GM19238 (cell line): ENCODE results near the gene SGCD.
"Not testable (repeated sequence)": the region's sequence is repeated elsewhere in the genome, so short reads cannot be mapped to it uniquely, and the experiment has no call there.

Experiments
- DNase-seq: peaks from one replicate; pipeline ENCODE4 v3.0.0; 2011; ENCODE audit warnings: low spot score; ENCODE audit not compliant: insufficient read length

SGCD gene

DNA sequence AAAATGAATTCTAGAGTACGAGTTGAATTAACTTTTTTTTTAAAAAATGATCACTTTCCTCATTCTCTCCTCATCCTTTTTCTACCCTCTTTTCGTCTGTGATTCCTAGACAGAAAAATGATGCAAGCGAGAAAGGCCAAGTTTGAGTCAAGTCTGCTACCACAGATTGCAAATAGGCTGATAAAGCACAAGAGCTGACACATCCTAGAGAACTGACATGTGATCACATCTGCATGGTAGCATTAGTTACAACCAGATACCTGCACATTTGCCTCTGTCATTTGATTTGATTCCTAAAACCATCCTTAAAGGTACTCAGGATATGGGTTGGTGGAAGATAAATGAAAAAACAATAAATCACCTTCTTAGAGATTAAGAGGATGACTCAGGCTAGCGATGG is 297.7 kb downstream of the SGCD start:
- no peak for DNase-seq

DNA sequence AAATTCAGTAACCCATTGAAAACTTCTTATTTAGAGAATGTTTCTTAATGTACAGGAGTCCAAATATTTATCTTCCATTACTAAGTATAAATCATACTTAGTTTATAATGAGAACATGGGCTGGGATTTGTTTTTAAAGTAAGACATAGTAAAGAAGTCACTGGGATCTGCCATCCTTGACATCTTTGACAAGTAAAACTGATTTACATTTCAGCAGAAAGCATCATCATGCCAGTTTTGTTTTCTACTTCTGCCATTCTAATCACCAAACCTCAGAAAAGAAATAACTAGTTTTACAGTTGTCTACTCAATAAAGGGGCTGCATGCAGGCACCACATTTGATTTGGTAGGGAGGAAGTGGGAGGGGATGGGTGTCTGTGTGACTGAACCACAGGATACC is 301.5 kb downstream of the SGCD start:
- no peak for DNase-seq

DNA sequence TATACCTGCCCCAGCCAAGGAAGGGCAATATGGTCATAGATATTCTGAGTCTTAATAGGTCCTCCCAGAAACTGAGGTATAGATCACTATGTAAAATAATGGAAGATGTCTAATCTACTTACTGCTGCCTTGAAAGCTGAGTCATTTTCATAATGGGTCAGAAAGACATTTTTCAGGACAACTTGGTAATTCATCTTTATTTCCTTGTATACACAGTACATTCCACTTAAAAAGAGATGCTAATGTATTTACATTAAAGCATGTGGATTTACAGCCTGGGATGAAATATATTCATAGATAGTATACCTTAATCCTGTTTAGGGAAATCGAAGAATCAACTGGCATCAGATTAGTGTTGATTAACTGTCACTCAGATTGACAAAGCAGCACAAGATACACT is 304.0 kb downstream of the SGCD start:
- no peak for DNase-seq

DNA sequence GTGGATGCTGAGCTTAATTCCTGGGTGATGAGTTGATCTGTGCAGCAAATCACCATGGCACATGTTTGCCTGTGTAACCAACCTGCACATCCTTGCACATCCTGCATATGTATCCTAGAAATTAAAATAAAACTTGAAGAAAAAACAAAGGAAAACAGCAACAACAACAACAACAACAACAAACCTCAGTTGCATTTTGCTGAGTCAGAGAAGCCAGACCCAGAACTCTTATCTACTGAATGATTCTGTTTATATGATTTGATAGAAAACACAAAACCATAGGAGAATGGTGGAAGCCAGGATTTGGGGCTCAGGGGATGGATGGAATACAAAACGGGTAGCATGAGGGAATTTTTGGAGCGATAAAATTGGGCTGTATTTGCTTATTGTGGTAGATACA is 307.3 kb downstream of the SGCD start:
- DNase-seq = no peak

DNA sequence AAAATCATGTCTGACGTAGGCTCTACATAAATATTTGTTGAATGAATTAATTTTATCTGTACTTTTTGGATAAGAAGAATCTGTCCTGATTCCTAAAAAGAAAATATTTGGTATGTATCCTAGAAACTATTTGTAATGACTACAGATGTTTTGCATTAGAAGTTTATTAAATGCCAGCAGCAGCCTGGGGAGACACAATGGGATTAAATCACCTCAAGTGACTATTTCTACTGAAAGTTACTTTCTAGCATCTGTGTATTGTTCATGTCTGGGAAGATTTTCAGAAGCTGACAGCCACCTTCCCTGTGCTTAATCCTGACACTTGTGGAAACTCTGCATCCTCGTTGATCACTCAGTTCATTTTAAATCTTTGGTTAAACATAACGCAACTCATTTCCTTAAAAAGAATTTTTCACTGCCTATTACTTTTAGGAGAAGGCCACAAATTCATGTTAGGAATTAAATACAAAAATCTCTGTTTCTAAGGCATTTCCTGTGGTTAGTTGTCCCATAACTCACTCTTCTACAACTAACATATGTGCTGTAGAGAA is 313.8 kb downstream of the SGCD start:
- DNase-seq = no peak

DNA sequence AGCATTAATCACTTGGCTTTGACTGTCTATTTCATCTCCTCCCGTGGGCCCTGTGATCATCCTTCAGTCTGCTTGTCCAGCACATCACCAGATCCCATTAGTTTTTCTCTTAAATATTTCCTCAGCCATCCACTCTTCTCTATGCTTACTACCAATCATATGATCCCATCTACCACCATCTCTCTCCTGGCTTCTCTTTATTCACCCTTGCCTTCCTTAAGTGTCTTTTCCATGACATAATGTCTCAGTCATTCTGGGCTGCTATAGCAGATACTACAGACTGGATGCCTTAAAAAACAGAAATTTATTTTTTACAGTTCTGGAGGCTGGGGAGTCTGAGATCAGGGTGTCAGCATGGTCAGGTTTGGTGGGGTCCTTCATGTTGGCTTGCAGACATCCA is 314.7 kb downstream of the SGCD start:
- DNase-seq = no peak

DNA sequence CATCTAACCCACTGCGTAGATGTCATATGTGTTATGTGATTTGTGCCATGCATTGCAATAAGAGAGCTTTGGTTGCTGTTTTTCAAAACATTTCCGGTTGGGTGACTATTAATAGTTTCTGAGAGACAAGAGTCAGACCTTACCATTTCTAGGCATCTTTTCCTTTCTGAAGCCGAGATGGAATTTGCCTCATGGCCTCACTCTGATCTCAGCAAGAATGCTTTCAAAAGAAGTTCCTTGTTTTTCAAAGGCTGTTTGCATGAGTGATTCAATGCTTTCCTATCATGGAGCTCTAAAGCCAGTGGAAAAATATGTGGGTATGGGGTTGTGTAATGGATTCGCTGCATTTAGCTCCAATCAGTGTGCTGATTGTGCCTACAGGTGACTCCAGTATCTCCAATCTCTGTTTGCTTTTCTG is 320.1 kb downstream of the SGCD start:
- DNase-seq = no peak

DNA sequence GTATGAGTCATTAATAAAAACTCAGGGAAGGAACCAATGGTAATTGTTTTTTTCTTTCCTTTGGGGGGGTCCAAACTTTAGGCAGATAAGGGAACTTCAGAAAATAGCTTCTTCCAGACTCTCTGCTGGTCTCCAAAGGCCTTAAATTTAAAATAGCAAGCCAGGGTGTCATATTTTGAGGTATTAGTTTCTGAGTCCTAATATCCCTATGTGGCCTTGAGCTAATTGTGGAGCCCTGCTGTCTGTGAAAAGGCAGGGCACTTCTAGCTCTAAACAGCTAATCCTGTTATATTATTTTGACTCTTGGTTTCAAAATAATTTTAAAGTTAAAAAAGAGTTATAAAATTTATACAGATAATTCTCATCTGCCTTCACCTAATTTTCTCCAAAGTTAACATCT is 327.5 kb downstream of the SGCD start:
- no peak for DNase-seq

DNA sequence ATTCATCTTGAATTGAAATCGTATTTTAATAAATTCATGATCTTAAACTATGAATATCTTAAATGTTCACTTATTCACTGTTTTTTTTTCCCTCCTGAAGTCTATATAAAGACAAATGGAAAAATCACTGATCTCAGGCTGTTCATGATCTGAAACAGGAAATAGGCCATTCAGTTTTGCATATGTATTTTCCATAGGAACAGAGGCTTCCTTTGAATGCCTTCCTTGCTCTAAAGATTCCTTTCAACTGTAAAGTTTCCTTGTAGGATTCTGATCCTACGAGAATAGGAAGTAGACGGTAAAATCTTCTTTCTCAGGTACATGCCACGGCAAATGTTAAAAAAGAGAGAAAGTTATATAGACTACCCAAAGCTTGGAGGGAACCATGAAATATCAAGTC is 328.8 kb downstream of the SGCD start:
- DNase-seq = no peak

DNA sequence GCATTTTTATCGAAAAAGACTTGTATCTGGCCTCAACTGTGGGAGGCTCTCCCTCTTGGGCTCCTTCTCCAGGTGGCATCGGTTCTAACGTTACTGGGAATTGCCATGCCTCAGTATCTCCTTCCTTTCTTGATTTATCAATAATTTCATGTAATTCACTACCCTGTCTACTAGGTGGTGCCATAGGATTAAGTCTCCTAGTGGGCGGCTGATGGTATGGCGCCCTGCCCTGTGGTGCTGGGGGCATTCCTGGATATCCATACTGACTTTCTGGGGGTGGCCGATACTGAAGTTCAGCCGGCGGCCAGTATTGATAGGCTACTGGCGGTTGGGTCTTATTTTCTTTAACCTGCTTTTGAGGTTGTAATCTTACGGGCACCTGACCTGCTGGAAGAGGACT is 337.9 kb downstream of the SGCD start:
- not testable (repeated sequence) for DNase-seq

DNA sequence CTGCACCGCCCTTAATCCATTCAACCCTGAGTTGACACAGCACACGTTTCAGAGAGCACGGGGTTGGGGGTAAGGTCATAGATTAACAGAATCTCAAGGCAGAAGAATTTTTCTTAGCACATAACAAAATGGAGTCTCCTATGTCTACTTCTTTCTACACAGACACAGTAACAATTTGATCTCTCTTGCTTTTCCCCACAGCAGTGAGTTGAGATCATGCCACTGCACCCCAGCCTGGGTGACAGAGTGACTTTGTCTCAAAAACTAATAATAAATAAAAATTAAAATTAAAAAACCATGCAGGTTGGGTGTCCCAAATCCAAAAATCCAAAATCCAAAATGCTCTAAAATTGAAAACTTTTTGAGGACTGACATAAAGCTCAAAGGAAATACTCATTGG is 339.7 kb downstream of the SGCD start:
- DNase-seq = not testable (repeated sequence)

DNA sequence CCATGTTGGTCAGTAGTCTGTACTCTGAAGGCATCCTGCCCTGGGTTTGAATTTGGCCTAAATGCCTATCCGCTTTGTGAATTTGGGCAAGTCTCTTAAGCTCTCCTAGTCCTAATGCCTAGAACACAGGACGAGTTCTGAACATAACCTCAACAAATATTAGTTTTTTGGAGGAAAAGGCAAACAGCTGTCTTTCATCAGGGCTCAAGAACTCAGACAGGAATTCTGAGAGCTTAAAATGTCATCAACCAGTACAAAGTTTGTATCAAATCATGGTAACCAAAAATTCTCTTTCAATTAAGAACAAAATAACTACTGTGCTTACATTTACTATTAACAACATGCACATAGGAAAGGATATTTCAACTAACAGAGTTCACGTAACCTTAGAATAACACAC is 340.7 kb downstream of the SGCD start:
- DNase-seq = no peak

DNA sequence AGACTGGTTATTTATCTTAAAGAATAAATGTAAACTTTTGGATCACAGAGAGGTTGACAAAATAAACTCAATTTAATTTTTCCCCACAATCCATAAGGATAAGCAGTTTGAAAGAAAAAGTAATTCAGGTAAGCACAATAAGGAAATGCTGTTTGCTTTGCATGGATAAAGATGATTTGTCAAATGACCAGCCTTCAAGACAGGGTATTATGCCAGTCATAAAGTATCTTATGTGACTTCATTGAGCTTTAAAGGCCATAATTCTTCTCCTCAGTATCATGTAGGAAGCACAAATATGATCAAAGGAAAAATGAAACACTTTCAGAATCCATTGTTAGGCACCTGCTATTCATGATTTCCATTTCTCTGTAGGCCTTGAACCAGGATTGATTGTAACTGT is 342.5 kb downstream of the SGCD start:
- no peak for DNase-seq

DNA sequence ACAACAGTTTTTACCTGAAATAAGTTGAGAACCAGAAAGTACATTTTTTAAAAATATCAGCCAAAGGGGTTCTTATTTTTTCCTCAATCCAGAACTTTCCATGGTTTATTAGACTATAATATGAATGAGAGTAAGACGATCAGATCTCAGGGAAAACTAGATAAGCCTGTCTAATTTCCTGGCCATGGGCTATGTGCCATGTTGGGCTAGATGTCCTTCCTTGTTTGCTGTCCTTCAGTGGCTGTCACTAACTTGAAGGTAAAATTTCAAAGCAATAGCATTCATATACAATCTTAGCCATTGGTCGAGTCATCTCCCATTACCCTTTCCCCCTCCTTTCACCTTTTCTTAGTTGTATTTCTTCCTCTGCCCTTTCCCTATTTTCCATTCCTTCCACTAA is 343.7 kb downstream of the SGCD start:
- no peak for DNase-seq

DNA sequence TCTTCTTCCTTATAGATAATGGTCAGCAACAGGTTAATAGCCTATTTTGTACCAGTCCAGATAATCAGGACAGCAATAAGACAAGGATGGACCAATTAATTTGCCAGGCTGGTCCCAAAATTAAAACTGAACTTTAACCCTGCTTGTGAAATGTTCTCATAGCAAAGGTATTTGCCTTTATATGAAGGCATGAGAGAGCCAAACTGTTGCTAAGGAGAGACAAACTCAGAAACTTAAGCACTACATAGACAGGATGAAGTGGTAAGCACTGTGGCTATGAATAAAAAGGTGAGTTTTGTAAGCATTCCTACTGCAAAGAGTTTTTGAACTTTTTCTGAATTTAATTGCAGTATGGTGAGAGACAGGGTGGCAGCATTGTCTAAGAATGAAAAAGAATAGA is 348.4 kb downstream of the SGCD start:
- no peak for DNase-seq

DNA sequence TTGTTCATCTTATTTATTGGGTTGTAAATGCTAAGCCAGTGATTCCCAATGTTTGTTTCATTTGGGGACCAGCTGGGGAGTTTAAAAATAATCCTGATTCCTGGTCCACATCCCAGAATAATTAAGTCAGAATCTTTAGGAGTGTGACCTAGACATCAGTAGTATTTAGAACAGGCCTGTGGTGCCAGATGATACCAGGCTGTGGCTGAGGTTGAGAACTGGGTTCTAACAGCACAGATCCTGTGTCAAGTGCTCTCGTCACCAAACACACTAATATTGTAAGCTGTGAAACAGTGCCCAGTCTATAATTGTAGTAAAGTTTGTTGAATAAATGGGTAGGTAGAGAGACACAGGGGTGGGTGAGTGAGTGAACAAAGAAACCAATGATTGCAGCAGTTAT is 351.0 kb downstream of the SGCD start:
- DNase-seq = no peak

DNA sequence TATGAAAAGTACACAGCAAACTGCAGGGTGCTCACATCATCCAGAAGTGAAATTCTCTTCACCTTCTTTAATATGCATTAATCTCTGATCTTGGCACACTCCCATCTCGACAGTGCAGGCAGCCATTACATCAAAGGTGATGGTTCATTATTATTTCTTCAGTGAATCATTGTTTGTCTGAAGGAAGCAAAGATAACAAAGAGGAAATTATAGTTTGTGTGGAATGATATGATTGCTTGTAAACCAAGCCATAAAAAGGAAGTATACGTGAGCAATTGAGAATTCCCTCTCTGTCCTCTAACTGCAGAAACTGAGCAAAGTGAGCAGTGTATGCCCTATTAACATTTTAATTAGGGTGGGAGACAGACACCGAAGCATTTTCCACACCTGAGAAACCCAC is 351.5 kb downstream of the SGCD start:
- DNase-seq = no peak

DNA sequence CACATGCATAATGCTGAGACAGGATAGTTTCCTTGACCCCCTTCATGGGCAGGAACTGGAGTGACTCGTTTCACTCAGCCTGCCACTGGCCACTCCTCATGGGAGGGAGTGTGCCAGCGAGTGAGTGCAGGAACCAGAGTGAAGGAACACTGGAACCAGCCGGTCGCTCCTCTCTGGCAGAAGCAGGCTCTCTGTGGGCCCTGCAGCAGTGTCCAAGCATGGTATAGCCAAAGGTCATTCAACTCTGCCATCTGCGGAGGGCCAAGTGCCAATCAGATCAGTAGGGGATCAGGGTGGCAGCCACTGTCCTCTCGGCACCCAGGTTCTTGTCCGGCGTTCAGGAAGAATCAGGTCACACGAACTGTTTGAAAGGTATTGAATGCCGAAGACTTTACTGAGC is 353.9 kb downstream of the SGCD start:
- no peak for DNase-seq

DNA sequence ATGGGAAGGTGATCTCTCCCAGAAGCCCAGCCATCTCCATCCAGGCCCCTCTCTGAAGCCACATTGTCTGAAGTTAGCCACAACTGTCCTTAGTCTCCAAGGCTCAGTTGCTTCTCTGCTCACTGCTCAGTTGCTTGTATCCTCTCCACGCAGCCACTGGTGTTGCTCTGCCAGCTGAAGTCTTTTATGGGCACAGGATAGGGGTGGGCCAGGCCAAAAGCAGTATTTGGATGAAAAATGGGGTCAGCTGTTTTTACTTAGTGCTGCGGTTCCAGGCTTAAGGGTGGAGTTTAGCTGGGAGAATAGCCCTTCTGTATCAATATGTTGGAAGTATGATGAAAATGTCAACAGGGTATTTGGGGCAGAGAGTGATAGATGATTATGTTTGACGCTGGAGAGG is 354.3 kb downstream of the SGCD start:
- DNase-seq = no peak

DNA sequence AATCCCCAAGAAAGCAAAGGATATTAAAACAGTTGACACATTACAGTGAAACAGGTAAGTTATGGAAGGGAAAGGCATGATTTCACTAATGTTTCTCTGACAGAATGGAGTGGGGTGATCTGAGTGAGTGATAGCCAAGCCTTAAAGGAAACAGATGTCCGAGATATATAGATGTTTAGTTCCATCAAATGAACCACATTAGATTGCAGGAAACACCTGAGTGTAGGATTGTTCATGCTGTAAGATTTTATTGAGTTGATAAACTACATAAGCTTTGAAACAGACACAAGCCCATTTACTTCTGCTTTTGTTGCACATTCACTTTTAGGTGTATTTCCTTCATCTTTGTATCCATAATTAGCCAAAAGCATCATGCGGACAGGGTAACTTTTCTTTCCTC is 356.0 kb downstream of the SGCD start:
- DNase-seq = no peak

DNA sequence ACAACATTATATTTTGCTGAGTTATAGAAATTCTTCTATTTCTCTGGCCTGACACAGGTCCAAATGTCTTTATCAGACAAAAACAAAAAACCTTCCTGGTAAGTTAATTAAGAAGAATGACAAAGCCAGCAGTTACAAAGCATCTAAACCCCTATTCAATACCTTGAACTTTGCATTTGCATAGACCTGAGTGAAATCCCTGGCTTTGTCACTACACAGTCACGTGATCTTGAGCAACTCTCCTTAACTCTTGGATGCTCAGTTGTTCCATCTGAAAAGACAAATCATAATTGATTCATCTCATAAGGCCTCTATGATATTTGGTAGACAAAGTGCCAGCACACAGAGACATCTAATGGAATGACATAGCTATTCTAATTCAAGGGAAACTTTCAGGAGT is 356.5 kb downstream of the SGCD start:
- DNase-seq = no peak

DNA sequence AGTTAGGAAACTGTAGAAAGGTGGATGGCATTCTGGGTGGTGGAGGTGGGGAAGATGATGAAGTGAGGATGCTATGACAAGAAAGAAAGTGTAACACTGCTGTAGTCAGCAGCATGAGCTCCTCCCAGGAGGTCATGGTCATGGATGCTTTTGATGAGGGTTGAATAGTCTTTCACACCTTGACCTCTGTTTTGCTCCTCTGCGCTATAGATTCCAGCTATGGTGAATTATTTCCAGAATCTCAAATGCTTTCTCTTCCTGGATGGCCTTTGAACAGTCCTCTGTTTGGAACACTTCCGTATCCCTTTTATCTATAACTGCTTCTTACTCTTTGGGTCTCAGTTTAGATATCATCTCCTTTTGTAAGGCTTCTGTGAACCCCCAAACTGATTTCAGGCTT is 357.3 kb downstream of the SGCD start:
- no peak for DNase-seq

DNA sequence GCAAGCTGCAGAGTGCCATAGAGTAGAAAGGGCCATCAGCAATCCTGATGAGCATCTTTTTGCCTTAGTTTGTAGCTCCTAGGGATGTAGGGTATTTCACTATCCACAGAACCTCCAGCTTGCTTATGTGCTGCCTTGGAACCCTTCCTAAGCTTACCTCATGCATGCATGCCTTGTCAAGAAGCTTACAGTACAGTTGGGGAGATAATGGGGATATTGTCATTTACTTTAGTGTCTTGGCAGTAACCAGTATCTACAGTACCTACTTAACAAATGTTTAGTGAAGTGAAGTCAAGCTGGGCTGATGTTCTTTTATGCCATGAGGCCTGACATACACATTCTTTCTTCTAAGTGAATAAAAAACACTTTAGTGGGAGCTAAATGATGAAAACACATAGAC is 358.5 kb downstream of the SGCD start:
- DNase-seq = no peak

DNA sequence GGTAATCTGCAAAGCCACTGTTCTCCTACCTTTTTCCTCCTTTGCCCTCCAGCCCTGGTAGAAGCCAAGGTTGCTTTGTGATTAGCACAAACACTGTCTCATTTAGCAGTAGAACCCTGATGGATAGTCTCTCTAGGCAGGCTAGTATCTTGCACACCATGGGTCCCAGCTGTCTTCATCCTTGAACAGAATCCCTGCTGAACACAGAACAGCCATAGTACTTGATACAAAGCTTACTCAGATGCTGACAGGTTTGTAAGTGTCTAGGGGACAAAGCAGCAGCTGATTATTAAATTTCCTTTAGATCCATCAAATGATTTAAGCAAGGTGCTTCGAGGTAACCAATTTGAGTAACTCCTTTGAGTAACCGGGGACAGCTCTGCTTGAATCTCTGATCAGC is 359.4 kb downstream of the SGCD start:
- no peak for DNase-seq
